Ramos (cell line): ENCODE data around the gene C2CD5.
"Not testable (repeated sequence)": the region's sequence is repeated elsewhere in the genome, so short reads cannot be mapped to it uniquely, and the experiment has no call there.

Source experiments
- in situ Hi-C: fragments of 300-500 bp; cut with MboI; formaldehyde crosslinking; loops from one replicate; pipeline ENCODE4 v1.14.3; 2022; ENCODE audit warnings: low sequenced_read_pairs; ENCODE audit not compliant: unreplicated experiment

Gene C2CD5

DNA sequence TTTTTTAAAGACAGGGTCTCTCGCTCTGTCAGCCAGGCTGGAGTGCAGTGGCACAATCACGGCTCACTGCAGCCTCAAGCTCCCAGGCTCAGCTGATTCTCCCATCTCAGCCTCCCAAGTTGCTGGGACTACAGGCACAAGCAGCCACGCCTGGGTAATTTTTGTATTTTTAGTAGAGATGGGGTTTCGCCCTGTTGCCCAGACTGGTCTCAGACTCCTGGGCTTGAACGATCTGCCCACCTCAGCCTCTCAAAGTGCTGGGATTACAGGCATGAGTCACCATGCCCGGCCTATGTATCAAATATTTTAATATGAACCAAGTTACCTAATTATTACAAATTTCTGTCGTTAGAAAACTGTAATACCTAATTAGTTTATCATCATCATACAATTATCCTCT, 63.5 kb downstream of the C2CD5 start:
- in situ Hi-C loops = not testable (repeated sequence)

- in situ Hi-C loops = no loop called here
Measured at GRCh38 chr12:22480016-22480415, 64.3 kb downstream of the C2CD5 start.

GRCh38 chr12:22477894-22478287, 66.5 kb downstream of the C2CD5 start:
- in situ Hi-C loops = no loop called here

GRCh38 chr12:22477166-22477893, 67.0 kb downstream of the C2CD5 start:
- in situ Hi-C loops = no loop called here

GRCh38 chr12:22476133-22476532, 68.2 kb downstream of the C2CD5 start:
- in situ Hi-C loops = no loop called here

DNA sequence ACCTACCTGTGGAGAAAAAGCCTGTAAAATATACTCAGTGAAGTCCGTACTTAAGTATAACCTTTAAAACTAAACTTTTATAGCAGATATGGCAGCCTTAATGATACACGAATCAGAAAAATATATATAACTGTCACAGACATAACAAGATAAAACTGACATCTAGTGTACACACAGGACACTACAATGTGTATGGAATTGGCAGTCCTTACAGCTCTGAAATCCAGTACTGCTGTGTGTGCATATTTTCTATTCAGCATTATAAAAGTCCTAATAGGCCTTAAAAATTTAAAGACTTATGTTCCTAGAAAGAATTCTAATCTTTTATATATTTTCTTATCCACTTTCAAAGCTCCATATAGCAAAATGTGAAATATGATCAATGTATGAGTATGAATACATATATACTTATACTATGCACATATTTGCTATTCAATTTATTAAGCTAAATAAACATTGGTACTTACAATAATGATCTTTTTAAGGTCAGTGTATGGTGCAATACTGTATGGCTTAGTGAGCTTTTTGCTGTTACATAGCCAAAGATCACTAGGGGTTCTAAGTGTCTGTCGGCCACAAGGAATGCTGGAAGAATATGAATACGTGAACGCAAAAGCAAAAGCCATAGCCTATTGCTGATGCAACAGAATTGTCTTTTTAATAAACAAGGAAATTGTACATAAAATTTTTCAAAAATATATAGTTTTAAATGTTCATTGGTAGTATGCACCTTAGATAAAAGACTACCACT, 69.2 kb downstream of the C2CD5 start:
- in situ Hi-C loops = no loop called here

- in situ Hi-C loops = no loop called here
Measured at GRCh38 chr12:22473212-22473611, 71.1 kb downstream of the C2CD5 start.

GRCh38 chr12:22467190-22467589, 77.2 kb downstream of the C2CD5 start:
- in situ Hi-C loops = no loop called here

DNA sequence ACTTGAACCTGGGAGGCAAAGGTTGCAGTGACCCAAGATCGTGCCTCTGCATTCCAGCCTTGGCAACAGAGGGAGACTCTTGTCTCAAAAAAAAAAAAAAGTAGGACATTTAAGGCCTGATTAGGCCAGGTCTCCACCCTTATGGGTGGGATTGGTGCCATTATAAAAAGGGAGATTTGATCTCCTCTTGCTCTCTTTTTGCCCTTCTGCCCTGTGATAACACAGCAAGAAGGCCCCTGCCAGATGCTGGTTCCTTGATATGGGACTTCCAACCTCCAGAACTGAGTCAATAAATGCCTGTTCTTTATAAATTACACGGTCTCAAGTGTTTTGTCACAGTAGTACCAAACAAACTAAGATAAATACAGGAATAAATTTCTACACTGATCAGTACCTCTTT, 81.0 kb downstream of the C2CD5 start:
- in situ Hi-C loops = no loop called here

- in situ Hi-C loops = no loop called here
Measured at GRCh38 chr12:22461786-22462185, 82.6 kb downstream of the C2CD5 start.

GRCh38 chr12:22459838-22460490, 84.4 kb downstream of the C2CD5 start:
- in situ Hi-C loops = no loop called here

- in situ Hi-C loops = no loop called here
Measured at GRCh38 chr12:22458298-22458937, 85.9 kb downstream of the C2CD5 start.

DNA sequence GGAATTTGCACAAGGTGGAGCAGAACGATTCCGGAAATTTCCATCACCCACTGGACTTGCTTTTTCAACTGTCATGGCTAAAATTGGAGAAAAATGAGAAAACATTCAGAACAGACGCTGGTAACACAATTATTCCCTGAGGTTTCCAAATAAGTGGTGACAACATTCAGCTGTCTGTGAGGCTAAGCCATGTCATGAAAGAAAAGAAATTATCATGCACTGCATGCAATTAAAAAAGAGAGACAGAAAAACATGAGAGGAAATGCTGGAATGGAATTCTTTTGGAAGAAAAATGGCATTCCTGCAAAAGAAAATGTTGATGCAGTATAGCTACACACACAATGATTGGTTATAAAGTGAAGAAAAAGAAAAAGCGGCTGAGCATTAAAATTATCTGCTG, 87.3 kb downstream of the C2CD5 start:
- in situ Hi-C loops = no loop called here

- in situ Hi-C loops = no loop called here
Measured at GRCh38 chr12:22453511-22453910, 90.8 kb downstream of the C2CD5 start.

DNA sequence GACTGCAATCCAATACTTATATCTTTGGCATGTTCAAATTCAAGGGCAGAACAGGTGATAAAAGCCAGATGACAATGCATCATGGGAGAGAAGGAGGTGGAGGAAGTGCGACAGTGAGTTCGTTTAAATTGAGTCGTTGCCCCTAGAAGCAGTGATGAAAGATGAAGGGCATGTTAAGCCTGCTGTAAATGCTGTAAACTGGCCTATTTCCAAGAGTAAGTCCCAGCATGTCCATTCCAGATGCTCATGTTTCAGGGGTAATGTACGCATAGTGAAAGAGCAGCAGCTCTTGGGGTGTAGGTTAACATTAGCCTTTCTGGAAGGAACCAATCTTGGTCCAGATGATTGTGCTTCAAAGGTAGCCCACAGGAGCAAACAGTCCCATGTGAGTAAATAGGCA, 97.1 kb downstream of the C2CD5 start:
- in situ Hi-C loops = no loop called here

DNA sequence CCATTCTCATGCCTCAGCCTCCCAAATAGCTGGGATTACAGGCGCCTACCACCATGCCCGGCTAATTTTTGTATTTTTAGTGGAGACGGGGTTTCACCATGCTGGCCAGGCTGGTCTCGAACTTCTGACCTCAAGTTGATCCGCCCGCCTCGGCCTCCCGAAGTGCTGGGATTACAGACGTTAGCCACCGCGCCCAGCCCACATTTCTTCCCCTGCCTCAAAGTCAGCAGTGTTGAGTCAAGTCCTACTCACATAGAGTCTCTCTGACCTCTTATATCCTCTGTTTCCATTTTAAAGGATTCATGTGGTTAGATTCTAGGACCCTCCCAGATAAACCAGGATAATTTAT, 100.1 kb downstream of the C2CD5 start:
- in situ Hi-C loops = not testable (repeated sequence)

DNA sequence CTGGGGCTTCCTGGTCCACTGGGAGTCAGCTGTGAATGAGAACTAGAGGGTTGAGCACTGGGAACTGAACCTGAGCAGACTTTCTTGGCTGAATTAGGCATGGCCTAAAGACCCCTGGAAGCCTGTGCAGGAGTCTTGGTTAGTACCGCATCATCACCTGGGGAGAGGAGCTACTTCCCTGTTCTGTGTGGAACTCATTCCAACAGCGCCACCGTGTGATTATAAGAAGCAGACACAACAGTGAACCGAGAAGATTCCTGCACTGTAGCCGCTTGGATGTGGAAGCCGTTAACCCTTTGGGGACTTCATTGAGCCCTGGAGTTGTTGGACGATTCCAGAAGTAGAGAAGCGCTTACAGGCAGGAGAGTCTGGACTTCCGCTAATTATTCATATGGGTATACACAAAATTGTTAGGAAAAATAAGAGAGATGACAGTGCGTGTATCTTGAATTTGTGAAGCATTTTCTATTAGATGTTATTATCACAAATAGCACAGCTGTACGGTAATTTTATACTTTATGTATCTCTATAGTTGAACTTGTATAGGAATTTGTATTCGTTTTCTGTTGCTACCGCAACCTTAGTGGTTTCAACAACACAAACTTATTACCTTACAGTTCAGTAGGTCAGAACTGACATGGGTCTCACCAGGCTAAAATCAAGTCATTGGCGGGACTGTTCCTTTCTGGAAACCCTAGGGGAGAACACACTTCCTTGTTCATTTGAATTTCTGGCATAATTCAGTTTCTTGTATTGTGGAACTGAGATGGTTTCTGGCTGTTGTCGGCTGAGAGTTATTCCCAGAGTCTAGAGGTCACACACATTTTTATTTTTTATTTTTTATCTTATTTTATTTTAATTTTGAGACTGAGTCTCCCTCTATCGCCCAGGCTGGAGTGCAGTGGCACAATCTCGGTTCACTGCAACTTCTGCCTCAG, 100.7 kb downstream of the C2CD5 start:
- in situ Hi-C loops = no loop called here

- in situ Hi-C loops = loop anchor here (10.0 kb wide), 1 partner anchor 342 kb away; no protein-coding TSS in a partner anchor
Measured at GRCh38 chr12:22437031-22437806, 107.1 kb downstream of the C2CD5 start.

DNA sequence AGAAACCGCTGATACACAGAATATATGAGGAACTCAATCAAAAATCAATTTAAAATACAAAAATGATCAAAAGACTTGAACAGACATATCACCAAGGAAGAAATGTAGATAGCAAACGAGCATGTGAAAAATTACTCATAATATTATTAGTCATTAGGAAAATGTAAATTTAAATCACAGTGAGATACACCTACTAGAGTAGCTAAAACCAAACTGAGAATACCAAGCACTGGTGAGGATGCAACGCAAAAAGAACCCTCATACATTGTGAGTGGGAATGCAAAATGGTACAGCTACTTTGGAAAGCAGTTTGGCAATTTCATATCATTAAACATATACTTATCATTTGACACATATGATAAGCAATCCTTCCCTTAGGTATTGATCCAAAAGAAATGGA, 108.8 kb downstream of the C2CD5 start:
- in situ Hi-C loops = loop anchor here (10.0 kb wide), 1 partner anchor 341 kb away; no protein-coding TSS in a partner anchor
